Activated naive CD8-positive, alpha-beta T cell treated with anti-CD3 and anti-CD28 coated beads, Interleukin-2, amount 50 U/mL, for 24 hours (primary cell): Measurements from ENCODE around the gene RNF2.

Experiments
- ATAC-seq: fragments of 150-1000 bp; cut with Tn5 transposase; one replicate; pipeline ENCODE4 v1.10.0; 2021
- DNase-seq: peaks from one replicate; pipeline ENCODE4 v3.0.0; 2021
- H3K27ac Mint-ChIP-seq: one replicate; pipeline ENCODE4 v1.8.0; 2021; ENCODE audit warnings: mild to moderate bottlenecking, mixed read lengths
- H3K27me3 Mint-ChIP-seq: one replicate; pipeline ENCODE4 v1.8.0; 2021; ENCODE audit warnings: mixed read lengths
- H3K36me3 Mint-ChIP-seq: one replicate; pipeline ENCODE4 v1.8.0; 2021; ENCODE audit warnings: low read depth, mixed read lengths
- H3K4me1 Mint-ChIP-seq: one replicate; pipeline ENCODE4 v1.8.0; 2021; ENCODE audit warnings: mixed read lengths
- H3K4me3 Mint-ChIP-seq: one replicate; pipeline ENCODE4 v1.8.0; 2021; ENCODE audit warnings: mild to moderate bottlenecking, moderate library complexity, mixed read lengths
- H3K9me3 Mint-ChIP-seq: one replicate; pipeline ENCODE4 v1.8.0; 2021; ENCODE audit warnings: mixed read lengths

The RNF2 gene

GRCh38 chr1:185091480-185091879, 46.1 kb downstream of the RNF2 start:
- Mint-ChIP-seq H3K9me3 (no peaks in the 10 kb centered on the region), H3K4me1 (no peaks in the 10 kb centered on the region), H3K27me3 (no peaks in the 10 kb centered on the region), H3K4me3 (no peak overlapping the region), H3K27ac (no peak overlapping the region), H3K36me3 (peaks cover 55% of the 10 kb centered on the region)
- DNase-seq (no peak), ATAC-seq (no peak)

GRCh38 chr1:185094761-185095160, 49.4 kb downstream of the RNF2 start:
- Mint-ChIP-seq H3K36me3 (peaks cover 53% of the 10 kb centered on the region), H3K27ac (no peak overlapping the region), H3K4me1 (no peaks in the 10 kb centered on the region), H3K9me3 (no peaks in the 10 kb centered on the region), H3K27me3 (no peaks in the 10 kb centered on the region), H3K4me3 (no peak overlapping the region)
- DNase-seq (no peak), ATAC-seq (no peak)

GRCh38 chr1:185096531-185096930, 51.2 kb downstream of the RNF2 start:
- Mint-ChIP-seq H3K4me3 (no peak overlapping the region), H3K27ac (no peak overlapping the region), H3K36me3 (peaks cover 63% of the 10 kb centered on the region), H3K9me3 (no peaks in the 10 kb centered on the region), H3K27me3 (no peaks in the 10 kb centered on the region), H3K4me1 (no peaks in the 10 kb centered on the region)
- ATAC-seq (no peak), DNase-seq (no peak)

- H3K36me3 Mint-ChIP-seq: peaks cover 48% of the 10 kb centered on the region
- no peak overlapping the region for H3K4me3 Mint-ChIP-seq
- ATAC-seq: no peak
- peaks cover 14% of the 10 kb centered on the region for H3K9me3 Mint-ChIP-seq
- no peaks in the 10 kb centered on the region for H3K27me3 Mint-ChIP-seq
- no peaks in the 10 kb centered on the region for H3K4me1 Mint-ChIP-seq
- no peak overlapping the region for H3K27ac Mint-ChIP-seq
- no peak for DNase-seq
Observed at GRCh38 chr1:185104083-185104482, 58.7 kb downstream of the RNF2 start.

GRCh38 chr1:185105121-185105520, 59.8 kb downstream of the RNF2 start:
- peaks cover 21% of the 10 kb centered on the region for H3K9me3 Mint-ChIP-seq
- peaks cover 41% of the 10 kb centered on the region for H3K36me3 Mint-ChIP-seq
- no peak overlapping the region for H3K27ac Mint-ChIP-seq
- no peak overlapping the region for H3K4me3 Mint-ChIP-seq
- ATAC-seq: no peak
- H3K27me3 Mint-ChIP-seq: no peaks in the 10 kb centered on the region
- no peaks in the 10 kb centered on the region for H3K4me1 Mint-ChIP-seq
- DNase-seq: no peak

GRCh38 chr1:185108321-185108720, 63.0 kb downstream of the RNF2 start:
- Mint-ChIP-seq H3K4me1 (no peaks in the 10 kb centered on the region), H3K36me3 (peaks cover 16% of the 10 kb centered on the region), H3K4me3 (no peak overlapping the region), H3K27me3 (no peaks in the 10 kb centered on the region), H3K27ac (no peak overlapping the region), H3K9me3 (peaks cover 29% of the 10 kb centered on the region)
- ATAC-seq (no peak), DNase-seq (no peak)

- H3K27ac Mint-ChIP-seq: no peak overlapping the region
- peaks cover 28% of the 10 kb centered on the region for H3K9me3 Mint-ChIP-seq
Observed at GRCh38 chr1:185110145-185110544, 64.8 kb downstream of the RNF2 start.

GRCh38 chr1:185111873-185112272, 66.5 kb downstream of the RNF2 start:
- no peak for DNase-seq
- no peak for ATAC-seq
- Mint-ChIP-seq H3K9me3 (peaks cover 21% of the 10 kb centered on the region), H3K27ac (no peak overlapping the region), H3K27me3 (no peaks in the 10 kb centered on the region), H3K4me3 (no peak overlapping the region), H3K36me3 (peaks cover 3% of the 10 kb centered on the region), H3K4me1 (no peaks in the 10 kb centered on the region)

More at GRCh38 chr1:185110145-185110544, 64.8 kb downstream of the RNF2 start:
- ATAC-seq (no peak), DNase-seq (no peak)
- H3K4me1 Mint-ChIP-seq: no peaks in the 10 kb centered on the region
- H3K36me3 Mint-ChIP-seq: peaks cover 3% of the 10 kb centered on the region
- H3K27me3 Mint-ChIP-seq: no peaks in the 10 kb centered on the region
- H3K4me3 Mint-ChIP-seq: no peak overlapping the region

GRCh38 chr1:185112356-185112755, 67.0 kb downstream of the RNF2 start:
- no peak for ATAC-seq
- H3K27me3 Mint-ChIP-seq: no peaks in the 10 kb centered on the region
- DNase-seq: no peak
- H3K36me3 Mint-ChIP-seq: peaks cover 5% of the 10 kb centered on the region
- H3K4me1 Mint-ChIP-seq: no peaks in the 10 kb centered on the region
- no peak overlapping the region for H3K4me3 Mint-ChIP-seq
- peaks cover 21% of the 10 kb centered on the region for H3K9me3 Mint-ChIP-seq
- no peak overlapping the region for H3K27ac Mint-ChIP-seq

GRCh38 chr1:185129708-185130107, 84.3 kb downstream of the RNF2 start:
- H3K27me3 Mint-ChIP-seq: no peaks in the 10 kb centered on the region
- H3K9me3 Mint-ChIP-seq: peaks cover 4% of the 10 kb centered on the region
- H3K27ac Mint-ChIP-seq: no peak overlapping the region
- peaks cover 40% of the 10 kb centered on the region for H3K36me3 Mint-ChIP-seq
- no peaks in the 10 kb centered on the region for H3K4me1 Mint-ChIP-seq
- DNase-seq: no peak
- H3K4me3 Mint-ChIP-seq: no peak overlapping the region
- ATAC-seq: no peak

- H3K4me1 Mint-ChIP-seq: no peaks in the 10 kb centered on the region
- peaks cover 4% of the 10 kb centered on the region for H3K9me3 Mint-ChIP-seq
- H3K27me3 Mint-ChIP-seq: no peaks in the 10 kb centered on the region
- H3K27ac Mint-ChIP-seq: no peak overlapping the region
- peaks cover 42% of the 10 kb centered on the region for H3K36me3 Mint-ChIP-seq
- no peak for ATAC-seq
- DNase-seq: no peak
- no peak overlapping the region for H3K4me3 Mint-ChIP-seq
Observed at GRCh38 chr1:185132534-185132933, 87.2 kb downstream of the RNF2 start.

- DNase-seq: no peak
- H3K36me3 Mint-ChIP-seq: peaks cover 36% of the 10 kb centered on the region
- H3K4me3 Mint-ChIP-seq: no peak overlapping the region
- H3K4me1 Mint-ChIP-seq: no peaks in the 10 kb centered on the region
- H3K9me3 Mint-ChIP-seq: no peaks in the 10 kb centered on the region
- no peaks in the 10 kb centered on the region for H3K27me3 Mint-ChIP-seq
- no peak for ATAC-seq
- no peak overlapping the region for H3K27ac Mint-ChIP-seq
Observed at GRCh38 chr1:185137896-185138545, 92.7 kb downstream of the RNF2 start.

GRCh38 chr1:185139246-185139645, 93.9 kb downstream of the RNF2 start:
- H3K4me3 Mint-ChIP-seq: no peak overlapping the region
- no peak for ATAC-seq
- no peak overlapping the region for H3K27ac Mint-ChIP-seq
- H3K9me3 Mint-ChIP-seq: no peaks in the 10 kb centered on the region
- no peaks in the 10 kb centered on the region for H3K27me3 Mint-ChIP-seq
- no peaks in the 10 kb centered on the region for H3K4me1 Mint-ChIP-seq
- DNase-seq: no peak
- peaks cover 25% of the 10 kb centered on the region for H3K36me3 Mint-ChIP-seq

- ATAC-seq (no peak), DNase-seq (no peak)
- no peak overlapping the region for H3K27ac Mint-ChIP-seq
- no peaks in the 10 kb centered on the region for H3K27me3 Mint-ChIP-seq
- no peak overlapping the region for H3K4me3 Mint-ChIP-seq
- no peaks in the 10 kb centered on the region for H3K9me3 Mint-ChIP-seq
- H3K36me3 Mint-ChIP-seq: peaks cover 28% of the 10 kb centered on the region
- no peaks in the 10 kb centered on the region for H3K4me1 Mint-ChIP-seq
Observed at GRCh38 chr1:185144233-185144632, 98.9 kb downstream of the RNF2 start.

GRCh38 chr1:185151215-185151614, 105.9 kb downstream of the RNF2 start:
- Mint-ChIP-seq H3K27me3 (no peaks in the 10 kb centered on the region), H3K9me3 (no peaks in the 10 kb centered on the region), H3K4me3 (no peak overlapping the region), H3K36me3 (peaks cover 22% of the 10 kb centered on the region), H3K4me1 (peaks cover 36% of the 10 kb centered on the region), H3K27ac (no peak overlapping the region)
- ATAC-seq (no peak), DNase-seq (no peak)
